WTC11 (cell line): ENCODE measurements around the gene SLC25A24. TPM values are rescaled to one million over a fixed set of nuclear protein-coding genes. Genes with fewer than 3 reads are reported as not detected.

Source experiments
- ATAC-seq: fragments of 200-7000 bp; cut with Tn5 transposase; 2 replicates; pipeline ENCODE4 v1.10.0; 2021; ENCODE audit warnings: mild to moderate bottlenecking, moderate library complexity
- CTCF ChIA-PET: fragments of 300-600 bp; sonication (Branson Sonifier 250); formaldehyde crosslinking; loops from one replicate; lab custom pipeline; 2021; ENCODE audit warnings: antibody characterized with exemption; lab: Charles Lee
- POLR2A ChIA-PET: fragments of 350-600 bp; sonication (Branson Sonifier 250); formaldehyde crosslinking; loops from one replicate; lab custom pipeline; 2021; ENCODE audit warnings: antibody characterized with exemption; lab: Charles Lee
- DNase-seq: peaks from one replicate; pipeline ENCODE4 v3.0.0; 2021; ENCODE audit warnings: low spot score
- H3K27ac Mint-ChIP-seq: 2 replicates; pipeline ENCODE4 v1.8.0; 2021; ENCODE audit warnings: mixed read lengths
- H3K27me3 Mint-ChIP-seq: 2 replicates; pipeline ENCODE4 v1.8.0; 2021; ENCODE audit warnings: low read depth, mild to moderate bottlenecking, moderate library complexity, mixed read lengths
- H3K36me3 Mint-ChIP-seq: 2 replicates; pipeline ENCODE4 v1.8.0; 2021; ENCODE audit warnings: mixed read lengths
- H3K4me1 Mint-ChIP-seq: 2 replicates; pipeline ENCODE4 v1.8.0; 2022; ENCODE audit warnings: mixed read lengths
- H3K4me3 Mint-ChIP-seq: 2 replicates; pipeline ENCODE4 v1.8.0; 2021; ENCODE audit warnings: mild to moderate bottlenecking, moderate library complexity, mixed read lengths
- H3K9me3 Mint-ChIP-seq: 2 replicates; pipeline ENCODE4 v1.8.0; 2021; ENCODE audit warnings: mixed read lengths
- CBFB ChIP-seq: sonication (generic); formaldehyde crosslinking; IDR thresholded peaks from 2 replicates; pipeline ENCODE4 v1.8.1; 2022; ENCODE audit warnings: mild to moderate bottlenecking, low read depth, missing genetic modification reagents
- EMX1 ChIP-seq: fragments of 250-450 bp; sonication (Bioruptor Pico); IDR thresholded peaks from 2 replicates; pipeline ENCODE4 v1.8.0; 2021; ENCODE audit warnings: mild to moderate bottlenecking
- FOXJ3 ChIP-seq: sonication (generic); formaldehyde crosslinking; IDR thresholded peaks from 2 replicates; pipeline ENCODE4 v1.9.0; 2021; ENCODE audit warnings: missing genetic modification reagents, mild to moderate bottlenecking, borderline replicate concordance
- JAZF1 ChIP-seq: fragments of 250-450 bp; sonication (Bioruptor Pico); IDR thresholded peaks from 2 replicates; pipeline ENCODE4 v1.9.0; 2021; ENCODE audit warnings: moderate library complexity, mild to moderate bottlenecking, inconsistent platforms
- MXD4 ChIP-seq: fragments of 250-450 bp; sonication (Bioruptor Pico); IDR thresholded peaks from 2 replicates; pipeline ENCODE4 v1.8.0; 2021; ENCODE audit warnings: mild to moderate bottlenecking, moderate library complexity, borderline replicate concordance
- MYBL2 ChIP-seq: sonication (generic); formaldehyde crosslinking; IDR thresholded peaks from 2 replicates; pipeline ENCODE4 v1.8.1; 2023; ENCODE audit warnings: mild to moderate bottlenecking, moderate library complexity, missing genetic modification reagents
- NFE2L1 ChIP-seq: sonication (generic); formaldehyde crosslinking; IDR thresholded peaks from 2 replicates; pipeline ENCODE4 v1.8.1; 2023; ENCODE audit warnings: missing genetic modification reagents
- NFYB ChIP-seq: sonication (generic); formaldehyde crosslinking; conservative IDR thresholded peaks from 2 replicates; pipeline ENCODE4 v1.8.0; 2022; ENCODE audit warnings: low read depth, missing genetic modification reagents
- PRRX2 ChIP-seq: fragments of 250-450 bp; sonication (Bioruptor Pico); IDR thresholded peaks from 2 replicates; pipeline ENCODE4 v1.8.0; 2021; ENCODE audit warnings: mild to moderate bottlenecking
- SMAD3 ChIP-seq: sonication (generic); formaldehyde crosslinking; IDR thresholded peaks from 2 replicates; pipeline ENCODE4 v1.8.0; 2022; ENCODE audit warnings: missing genetic modification reagents, mild to moderate bottlenecking, borderline replicate concordance
- SOX15 ChIP-seq: fragments of 250-450 bp; sonication (Bioruptor Pico); IDR thresholded peaks from 2 replicates; pipeline ENCODE4 v1.9.0; 2021; ENCODE audit warnings: mild to moderate bottlenecking
- TEAD4 ChIP-seq: sonication (generic); formaldehyde crosslinking; IDR thresholded peaks from 2 replicates; pipeline ENCODE4 v1.8.0; 2022; ENCODE audit warnings: mild to moderate bottlenecking, missing genetic modification reagents
- ZNF121 ChIP-seq: sonication (generic); formaldehyde crosslinking; IDR thresholded peaks from 2 replicates; pipeline ENCODE4 v1.8.0; 2023; ENCODE audit warnings: missing genetic modification reagents
- ZNF263 ChIP-seq: sonication (generic); formaldehyde crosslinking; IDR thresholded peaks from 2 replicates; pipeline ENCODE4 v1.8.1; 2022; ENCODE audit warnings: low read depth, mild to moderate bottlenecking, moderate library complexity, missing genetic modification reagents
- ZNF423 ChIP-seq: fragments of 250-450 bp; sonication (Bioruptor Pico); IDR thresholded peaks from 2 replicates; pipeline ENCODE4 v2.1.2; 2022; ENCODE audit warnings: mild to moderate bottlenecking, moderate library complexity
- total RNA-seq: library from RNA; stranded (reverse); gene quantifications from 3 replicates; pipeline ENCODE4 v1.2.3, GENCODE V29; 2021
- TF ChIP-seq, protein P1 (sequence below): sonication (generic); formaldehyde crosslinking; IDR thresholded peaks from 2 replicates; pipeline ENCODE4 v1.8.0; 2022; ENCODE audit warnings: mild to moderate bottlenecking, missing genetic modification reagents
- TF ChIP-seq, protein P2 (sequence below): sonication (generic); formaldehyde crosslinking; IDR thresholded peaks from 2 replicates; pipeline ENCODE4 v1.8.1; 2022; ENCODE audit warnings: missing genetic modification reagents, borderline replicate concordance
- TF ChIP-seq, protein P3 (sequence below): fragments of 250-450 bp; sonication (Bioruptor Pico); IDR thresholded peaks from 2 replicates; pipeline ENCODE4 v1.9.0; 2021; ENCODE audit warnings: mild to moderate bottlenecking
- TF ChIP-seq, protein P4 (sequence below): sonication (generic); formaldehyde crosslinking; IDR thresholded peaks from 2 replicates; pipeline ENCODE4 v1.8.1; 2023; ENCODE audit warnings: mild to moderate bottlenecking, missing genetic modification reagents, moderate library complexity
- TF ChIP-seq, protein P5 (sequence below): fragments of 200-600 bp; IDR thresholded peaks from 2 replicates; pipeline ENCODE4 v1.8.0; 2022; ENCODE audit warnings: antibody characterized with exemption
- TF ChIP-seq, protein P6 (sequence below): sonication (generic); formaldehyde crosslinking; IDR thresholded peaks from 2 replicates; pipeline ENCODE4 v1.8.0; 2023; ENCODE audit warnings: mild to moderate bottlenecking, missing genetic modification reagents

The SLC25A24 gene
- total RNA-seq, 1 experiment from 2014 or later: 39.1 TPM

DNA sequence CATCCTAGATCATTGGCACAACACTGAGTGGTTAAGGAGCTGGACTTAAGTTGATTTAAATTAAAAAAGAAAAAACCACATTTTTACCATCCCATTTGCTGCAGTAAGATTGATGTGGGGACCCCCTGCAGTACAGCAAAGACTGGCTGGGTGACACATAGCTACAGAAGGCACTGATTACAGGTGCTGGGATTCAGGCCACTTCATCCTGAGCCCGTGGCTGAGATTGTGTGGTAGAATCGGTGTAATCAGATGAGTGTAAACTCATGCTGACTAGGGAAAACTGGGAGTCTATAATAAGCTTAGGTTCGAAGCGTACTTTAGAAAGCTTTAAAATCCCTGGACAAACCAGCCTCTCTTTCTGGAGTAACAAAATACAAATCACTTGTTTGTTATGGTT is 70.1 kb downstream of the SLC25A24 start:
- TF ChIP-seq, protein P1, sequence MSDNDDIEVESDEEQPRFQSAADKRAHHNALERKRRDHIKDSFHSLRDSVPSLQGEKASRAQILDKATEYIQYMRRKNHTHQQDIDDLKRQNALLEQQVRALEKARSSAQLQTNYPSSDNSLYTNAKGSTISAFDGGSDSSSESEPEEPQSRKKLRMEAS (CRISPR knock-in tag): no peak
- TF ChIP-seq, protein P2, sequence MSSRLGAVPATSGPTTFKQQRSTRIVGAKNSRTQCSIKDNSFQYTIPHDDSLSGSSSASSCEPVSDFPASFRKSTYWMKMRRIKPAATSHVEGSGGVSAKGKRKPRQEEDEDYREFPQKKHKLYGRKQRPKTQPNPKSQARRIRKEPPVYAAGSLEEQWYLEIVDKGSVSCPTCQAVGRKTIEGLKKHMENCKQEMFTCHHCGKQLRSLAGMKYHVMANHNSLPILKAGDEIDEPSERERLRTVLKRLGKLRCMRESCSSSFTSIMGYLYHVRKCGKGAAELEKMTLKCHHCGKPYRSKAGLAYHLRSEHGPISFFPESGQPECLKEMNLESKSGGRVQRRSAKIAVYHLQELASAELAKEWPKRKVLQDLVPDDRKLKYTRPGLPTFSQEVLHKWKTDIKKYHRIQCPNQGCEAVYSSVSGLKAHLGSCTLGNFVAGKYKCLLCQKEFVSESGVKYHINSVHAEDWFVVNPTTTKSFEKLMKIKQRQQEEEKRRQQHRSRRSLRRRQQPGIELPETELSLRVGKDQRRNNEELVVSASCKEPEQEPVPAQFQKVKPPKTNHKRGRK (CRISPR knock-in tag): no peak
- TF ChIP-seq, protein P3, sequence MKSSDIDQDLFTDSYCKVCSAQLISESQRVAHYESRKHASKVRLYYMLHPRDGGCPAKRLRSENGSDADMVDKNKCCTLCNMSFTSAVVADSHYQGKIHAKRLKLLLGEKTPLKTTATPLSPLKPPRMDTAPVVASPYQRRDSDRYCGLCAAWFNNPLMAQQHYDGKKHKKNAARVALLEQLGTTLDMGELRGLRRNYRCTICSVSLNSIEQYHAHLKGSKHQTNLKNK (CRISPR knock-in tag): no peak
- TF ChIP-seq MYBL2 (no peak), NFYB (CRISPR knock-in tag) (no peak), SOX15 (CRISPR knock-in tag) (no peak)
- H3K27ac Mint-ChIP-seq: no peak overlapping the region
- H3K27me3 Mint-ChIP-seq: no peaks in the 10 kb centered on the region
- peaks cover 30% of the 10 kb centered on the region for H3K9me3 Mint-ChIP-seq
- peaks cover 4% of the 10 kb centered on the region; the same call in 1 of the 2 replicates for H3K4me1 Mint-ChIP-seq
- ChIA-PET CTCF (interaction anchor here (2.2 kb wide), 1 partner anchor 348 kb away, joined by 6 read pairs; no protein-coding TSS in a partner anchor), POLR2A (no interaction called here)
- ATAC-seq (no peak), DNase-seq (no peak)
- H3K4me3 Mint-ChIP-seq: no peak overlapping the region
- peaks cover 38% of the 10 kb centered on the region for H3K36me3 Mint-ChIP-seq

DNA sequence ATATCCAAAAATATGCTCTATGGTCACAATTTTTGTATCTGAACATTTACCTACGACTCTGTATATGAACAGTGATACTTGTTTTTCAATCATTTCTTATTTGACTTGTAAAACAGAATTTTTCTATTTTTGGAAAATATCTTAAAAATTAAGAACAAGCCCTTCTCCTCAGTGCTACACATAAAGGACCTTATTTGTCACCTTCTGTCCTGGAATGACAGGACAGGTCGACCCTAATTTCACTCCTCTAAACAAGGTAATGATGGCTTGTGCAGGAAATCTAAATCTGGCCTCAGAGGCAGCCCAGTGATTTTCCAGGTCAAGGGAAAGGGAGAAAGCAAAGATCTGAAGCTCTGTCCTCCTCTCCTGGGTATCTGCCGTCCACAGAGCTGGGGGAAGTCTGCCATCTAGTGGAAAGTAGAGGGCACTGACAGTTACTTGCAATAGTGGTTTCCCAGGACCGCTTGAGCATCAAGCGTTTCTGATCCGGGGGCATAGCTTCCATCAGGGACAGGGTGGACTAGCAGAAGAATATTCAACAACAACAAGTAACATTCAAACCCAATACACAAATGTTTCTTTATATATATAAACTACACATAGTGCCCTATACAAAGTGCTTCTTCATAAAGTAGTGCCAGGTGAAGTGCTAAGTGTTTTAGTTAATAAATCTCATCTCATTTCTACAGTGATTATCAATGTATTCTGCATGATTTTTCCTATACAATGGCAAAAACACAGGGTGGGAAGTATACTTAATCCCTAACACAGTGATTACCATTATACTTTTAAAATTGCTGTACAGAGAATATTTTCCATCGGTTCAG is 74.6 kb downstream of the SLC25A24 start:
- peak; percentile 70 for DNase-seq
- peak; percentile 85 for ATAC-seq
- Mint-ChIP-seq H3K36me3 (no peaks in the 10 kb centered on the region), H3K27me3 (no peaks in the 10 kb centered on the region), H3K4me1 (peaks cover 22% of the 10 kb centered on the region), H3K4me3 (no peak overlapping the region), H3K27ac (no peak overlapping the region; the same call in 1 of the 2 replicates), H3K9me3 (no peaks in the 10 kb centered on the region)
- TF ChIP-seq, protein P4, sequence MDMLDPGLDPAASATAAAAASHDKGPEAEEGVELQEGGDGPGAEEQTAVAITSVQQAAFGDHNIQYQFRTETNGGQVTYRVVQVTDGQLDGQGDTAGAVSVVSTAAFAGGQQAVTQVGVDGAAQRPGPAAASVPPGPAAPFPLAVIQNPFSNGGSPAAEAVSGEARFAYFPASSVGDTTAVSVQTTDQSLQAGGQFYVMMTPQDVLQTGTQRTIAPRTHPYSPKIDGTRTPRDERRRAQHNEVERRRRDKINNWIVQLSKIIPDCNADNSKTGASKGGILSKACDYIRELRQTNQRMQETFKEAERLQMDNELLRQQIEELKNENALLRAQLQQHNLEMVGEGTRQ (CRISPR knock-in tag): no peak
- TF ChIP-seq TEAD4 (CRISPR knock-in tag) (no peak), NFE2L1 (CRISPR knock-in tag) (no peak), FOXJ3 (no peak), JAZF1 (CRISPR knock-in tag) (no peak), EMX1 (CRISPR knock-in tag) (no peak), MXD4 (CRISPR knock-in tag) (no peak)
- TF ChIP-seq, protein P5, sequence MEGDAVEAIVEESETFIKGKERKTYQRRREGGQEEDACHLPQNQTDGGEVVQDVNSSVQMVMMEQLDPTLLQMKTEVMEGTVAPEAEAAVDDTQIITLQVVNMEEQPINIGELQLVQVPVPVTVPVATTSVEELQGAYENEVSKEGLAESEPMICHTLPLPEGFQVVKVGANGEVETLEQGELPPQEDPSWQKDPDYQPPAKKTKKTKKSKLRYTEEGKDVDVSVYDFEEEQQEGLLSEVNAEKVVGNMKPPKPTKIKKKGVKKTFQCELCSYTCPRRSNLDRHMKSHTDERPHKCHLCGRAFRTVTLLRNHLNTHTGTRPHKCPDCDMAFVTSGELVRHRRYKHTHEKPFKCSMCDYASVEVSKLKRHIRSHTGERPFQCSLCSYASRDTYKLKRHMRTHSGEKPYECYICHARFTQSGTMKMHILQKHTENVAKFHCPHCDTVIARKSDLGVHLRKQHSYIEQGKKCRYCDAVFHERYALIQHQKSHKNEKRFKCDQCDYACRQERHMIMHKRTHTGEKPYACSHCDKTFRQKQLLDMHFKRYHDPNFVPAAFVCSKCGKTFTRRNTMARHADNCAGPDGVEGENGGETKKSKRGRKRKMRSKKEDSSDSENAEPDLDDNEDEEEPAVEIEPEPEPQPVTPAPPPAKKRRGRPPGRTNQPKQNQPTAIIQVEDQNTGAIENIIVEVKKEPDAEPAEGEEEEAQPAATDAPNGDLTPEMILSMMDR: peak; percentile 83
- CTCF ChIA-PET: interaction anchor here (0.6 to 5.8 kb wide), 36 partner anchors 11 to 596 kb away, joined by 3 to 185 read pairs (median 4); partner anchors contain the start of gene VAV3
- POLR2A ChIA-PET: interaction anchor here (0.6 to 0.8 kb wide), 2 partner anchors 343 to 344 kb away, joined by 3 read pairs; no protein-coding TSS in a partner anchor

DNA sequence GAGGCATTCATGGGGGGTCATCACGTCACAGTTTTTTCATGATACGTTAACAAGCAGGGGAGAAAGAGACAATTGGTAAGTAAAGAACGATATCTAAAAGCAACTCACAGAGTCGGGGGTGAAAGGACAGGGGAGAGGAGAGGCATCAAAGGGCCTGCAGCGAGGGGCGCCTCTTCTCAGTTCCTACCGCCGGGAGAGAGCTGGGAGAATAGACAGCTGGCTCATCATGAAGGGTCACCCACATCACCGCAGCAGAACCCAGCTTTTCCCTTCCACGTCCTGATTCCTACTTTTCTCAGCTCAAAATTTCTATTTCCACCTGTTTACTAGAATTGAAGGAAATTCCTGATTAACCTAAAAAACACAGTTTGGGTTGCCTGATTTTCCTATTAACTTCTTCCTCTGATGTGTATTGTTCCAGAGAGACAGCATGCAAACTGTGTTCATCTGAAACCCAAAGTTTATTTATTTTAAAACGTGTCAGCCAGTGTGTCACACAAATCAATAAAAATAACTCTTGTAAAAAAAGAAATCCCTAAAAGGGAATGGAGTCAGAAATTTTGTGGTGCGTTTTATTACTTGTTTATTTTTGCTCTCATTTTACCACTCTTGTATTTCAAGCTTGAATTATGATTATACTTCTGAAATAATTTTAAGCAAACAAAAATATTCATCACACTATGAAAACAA is 75.4 kb downstream of the SLC25A24 start:
- ATAC-seq: peak; percentile 16; the same call in 1 of the 2 replicates
- H3K4me1 Mint-ChIP-seq: peaks cover 22% of the 10 kb centered on the region
- no peak overlapping the region for H3K4me3 Mint-ChIP-seq
- no peak for DNase-seq
- CTCF ChIA-PET: interaction anchor here (0.6 to 5.8 kb wide), 30 partner anchors 11 to 595 kb away, joined by 3 to 185 read pairs (median 4); partner anchors contain the start of gene VAV3
- no peaks in the 10 kb centered on the region for H3K36me3 Mint-ChIP-seq
- no peaks in the 10 kb centered on the region for H3K27me3 Mint-ChIP-seq
- no peaks in the 10 kb centered on the region for H3K9me3 Mint-ChIP-seq
- no peak overlapping the region for H3K27ac Mint-ChIP-seq
- POLR2A ChIA-PET: interaction anchor here (0.8 kb wide), 1 partner anchor 343 kb away, joined by 3 read pairs; no protein-coding TSS in a partner anchor
- TF ChIP-seq ZNF423 (CRISPR knock-in tag): no peak
- no peak for TF ChIP-seq PRRX2 (CRISPR knock-in tag)
- TF ChIP-seq, protein P2 (CRISPR knock-in tag): no peak
- no peak for TF ChIP-seq SMAD3
- TF ChIP-seq, protein P6, sequence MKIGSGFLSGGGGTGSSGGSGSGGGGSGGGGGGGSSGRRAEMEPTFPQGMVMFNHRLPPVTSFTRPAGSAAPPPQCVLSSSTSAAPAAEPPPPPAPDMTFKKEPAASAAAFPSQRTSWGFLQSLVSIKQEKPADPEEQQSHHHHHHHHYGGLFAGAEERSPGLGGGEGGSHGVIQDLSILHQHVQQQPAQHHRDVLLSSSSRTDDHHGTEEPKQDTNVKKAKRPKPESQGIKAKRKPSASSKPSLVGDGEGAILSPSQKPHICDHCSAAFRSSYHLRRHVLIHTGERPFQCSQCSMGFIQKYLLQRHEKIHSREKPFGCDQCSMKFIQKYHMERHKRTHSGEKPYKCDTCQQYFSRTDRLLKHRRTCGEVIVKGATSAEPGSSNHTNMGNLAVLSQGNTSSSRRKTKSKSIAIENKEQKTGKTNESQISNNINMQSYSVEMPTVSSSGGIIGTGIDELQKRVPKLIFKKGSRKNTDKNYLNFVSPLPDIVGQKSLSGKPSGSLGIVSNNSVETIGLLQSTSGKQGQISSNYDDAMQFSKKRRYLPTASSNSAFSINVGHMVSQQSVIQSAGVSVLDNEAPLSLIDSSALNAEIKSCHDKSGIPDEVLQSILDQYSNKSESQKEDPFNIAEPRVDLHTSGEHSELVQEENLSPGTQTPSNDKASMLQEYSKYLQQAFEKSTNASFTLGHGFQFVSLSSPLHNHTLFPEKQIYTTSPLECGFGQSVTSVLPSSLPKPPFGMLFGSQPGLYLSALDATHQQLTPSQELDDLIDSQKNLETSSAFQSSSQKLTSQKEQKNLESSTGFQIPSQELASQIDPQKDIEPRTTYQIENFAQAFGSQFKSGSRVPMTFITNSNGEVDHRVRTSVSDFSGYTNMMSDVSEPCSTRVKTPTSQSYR (CRISPR knock-in tag): no peak
- TF ChIP-seq ZNF263 (CRISPR knock-in tag): no peak
- no peak for TF ChIP-seq ZNF121
- no peak for TF ChIP-seq CBFB
